ENCODE data around the gene SLAMF6.

The SLAMF6 gene

DNA sequence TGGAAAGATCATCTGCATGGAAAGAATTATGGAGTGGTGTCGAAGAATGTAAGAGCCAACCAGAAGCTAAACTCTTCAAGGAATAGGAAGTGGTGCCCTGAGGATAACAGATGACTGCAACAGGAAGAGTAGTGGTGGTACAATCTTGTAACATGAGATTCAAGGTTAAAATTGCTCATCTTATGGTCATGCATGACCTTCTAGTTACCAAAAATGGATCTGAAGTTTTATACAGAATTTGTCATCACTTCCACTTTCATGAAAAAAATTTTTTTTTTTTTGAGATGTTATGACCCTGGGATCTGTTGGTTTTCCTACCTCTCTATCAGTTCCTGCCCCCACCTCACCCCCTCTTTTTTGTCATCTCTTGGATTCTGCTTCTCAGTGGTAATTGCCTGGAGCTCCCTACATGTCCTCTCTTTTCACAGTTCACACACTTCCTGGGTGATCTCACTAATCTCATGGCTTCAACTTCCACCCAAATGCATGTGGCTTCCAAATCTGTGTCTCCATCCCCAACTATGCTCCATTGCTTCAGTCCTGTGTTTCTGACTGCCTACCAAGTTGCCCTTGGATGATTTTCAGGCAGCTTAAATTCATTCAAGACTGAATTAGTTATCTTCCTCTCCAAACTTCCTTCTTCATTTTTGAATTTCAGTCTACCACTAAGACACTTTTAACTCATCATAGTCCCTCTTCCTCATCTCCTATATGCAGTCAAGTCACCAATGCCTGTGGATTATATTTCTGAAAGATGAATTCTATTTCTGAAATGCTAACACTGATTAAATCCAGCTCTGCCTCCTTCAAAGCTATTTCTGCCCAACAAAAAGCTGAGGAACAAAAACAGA lies 48.4 kb downstream of the SLAMF6 start:
- Histone ChIP-seq H3K4me3 (ENCODE audit: low read depth in 1 of 2, low read length in 1 of 2) (no peak overlapping the region), H3K9me3 (no peaks in the 10 kb centered on the region), H3K27ac (no peak overlapping the region), H3K27me3 (no peaks in the 10 kb centered on the region), H3K4me1 (ENCODE audit: control insufficient read depth in 1 of 2, insufficient read depth in 1 of 2, low read depth in 1 of 2, low read length in 1 of 2) (no peaks in the 10 kb centered on the region), H3K36me3 (no peaks in the 10 kb centered on the region)
- TF ChIP-seq, protein P1, sequence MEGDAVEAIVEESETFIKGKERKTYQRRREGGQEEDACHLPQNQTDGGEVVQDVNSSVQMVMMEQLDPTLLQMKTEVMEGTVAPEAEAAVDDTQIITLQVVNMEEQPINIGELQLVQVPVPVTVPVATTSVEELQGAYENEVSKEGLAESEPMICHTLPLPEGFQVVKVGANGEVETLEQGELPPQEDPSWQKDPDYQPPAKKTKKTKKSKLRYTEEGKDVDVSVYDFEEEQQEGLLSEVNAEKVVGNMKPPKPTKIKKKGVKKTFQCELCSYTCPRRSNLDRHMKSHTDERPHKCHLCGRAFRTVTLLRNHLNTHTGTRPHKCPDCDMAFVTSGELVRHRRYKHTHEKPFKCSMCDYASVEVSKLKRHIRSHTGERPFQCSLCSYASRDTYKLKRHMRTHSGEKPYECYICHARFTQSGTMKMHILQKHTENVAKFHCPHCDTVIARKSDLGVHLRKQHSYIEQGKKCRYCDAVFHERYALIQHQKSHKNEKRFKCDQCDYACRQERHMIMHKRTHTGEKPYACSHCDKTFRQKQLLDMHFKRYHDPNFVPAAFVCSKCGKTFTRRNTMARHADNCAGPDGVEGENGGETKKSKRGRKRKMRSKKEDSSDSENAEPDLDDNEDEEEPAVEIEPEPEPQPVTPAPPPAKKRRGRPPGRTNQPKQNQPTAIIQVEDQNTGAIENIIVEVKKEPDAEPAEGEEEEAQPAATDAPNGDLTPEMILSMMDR (IDR thresholded peaks at IDR 0.05) = no peak

DNA sequence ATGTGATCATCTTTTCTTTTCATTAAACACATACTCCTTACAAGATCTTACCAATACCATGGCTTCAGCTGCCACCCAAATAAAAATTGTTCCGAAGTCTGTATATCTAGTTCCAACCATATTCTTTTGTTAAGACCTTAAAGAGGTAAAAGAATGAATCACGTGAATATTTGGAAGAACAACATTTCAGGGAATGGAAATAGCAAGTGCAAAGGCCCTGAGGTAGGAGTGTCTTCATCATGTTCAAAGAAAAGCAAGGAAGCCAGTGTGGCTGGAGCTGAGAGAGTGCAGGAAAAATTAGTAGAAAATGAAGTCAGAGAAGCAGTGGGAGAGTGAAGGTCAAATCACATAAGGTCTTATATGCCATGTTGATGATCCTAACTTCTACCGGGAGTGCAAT lies 50.9 kb downstream of the SLAMF6 start:
- H3K4me1 ChIP-seq (ENCODE audit: control insufficient read depth in 1 of 2, insufficient read depth in 1 of 2, low read depth in 1 of 2, low read length in 1 of 2) = no peaks in the 10 kb centered on the region

DNA sequence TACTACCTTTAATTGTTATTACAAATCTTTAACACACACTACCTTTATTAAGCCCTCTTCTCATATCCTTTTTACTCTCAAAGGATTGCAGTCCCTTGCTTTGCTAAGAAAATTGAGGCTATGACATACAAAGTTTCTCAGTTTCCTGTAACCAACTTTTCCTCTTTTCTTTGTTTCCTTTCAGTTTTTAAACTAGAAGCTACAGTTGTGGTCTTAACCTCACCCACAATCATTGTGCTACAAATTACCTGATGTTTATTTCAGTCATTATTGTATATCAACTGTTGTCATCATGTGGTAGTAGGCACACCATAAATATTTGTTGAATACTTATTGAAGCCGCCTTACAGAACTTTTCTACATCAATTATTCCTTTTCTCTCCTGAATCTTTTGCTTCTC lies 51.8 kb downstream of the SLAMF6 start:
- TF ChIP-seq, protein P1 (IDR thresholded peaks at IDR 0.05) = no peak
- Histone ChIP-seq H3K27ac (no peak overlapping the region), H3K9me3 (no peaks in the 10 kb centered on the region), H3K4me1 (ENCODE audit: control insufficient read depth in 1 of 2, insufficient read depth in 1 of 2, low read depth in 1 of 2, low read length in 1 of 2) (no peaks in the 10 kb centered on the region), H3K27me3 (no peaks in the 10 kb centered on the region), H3K36me3 (no peaks in the 10 kb centered on the region), H3K4me3 (ENCODE audit: low read depth in 1 of 2, low read length in 1 of 2) (no peak overlapping the region)

More for the DNA sequence above, 50.9 kb downstream of the SLAMF6 start:
- Histone ChIP-seq H3K36me3 (no peaks in the 10 kb centered on the region), H3K9me3 (no peaks in the 10 kb centered on the region), H3K27me3 (no peaks in the 10 kb centered on the region), H3K4me3 (ENCODE audit: low read depth in 1 of 2, low read length in 1 of 2) (no peak overlapping the region), H3K27ac (no peak overlapping the region)
- TF ChIP-seq, protein P1 (IDR thresholded peaks at IDR 0.05) = no peak

DNA sequence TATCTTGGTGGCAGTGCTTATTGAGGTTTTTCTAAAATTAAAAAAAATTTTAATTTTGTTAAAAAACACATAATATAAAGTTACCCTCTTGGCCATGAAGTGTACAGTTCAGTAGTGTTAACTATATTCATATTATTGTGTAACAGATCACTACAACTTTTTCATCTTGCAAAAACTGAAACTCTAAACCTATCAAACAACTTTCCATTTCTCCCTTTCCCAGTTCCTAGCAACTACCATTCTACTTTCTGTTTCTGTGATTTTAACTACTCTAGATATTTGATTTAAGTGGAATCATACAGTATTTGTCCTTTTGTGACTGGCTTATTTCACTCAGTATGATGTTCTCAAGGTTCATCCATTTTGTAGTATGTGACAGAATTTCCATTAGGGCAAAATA lies 55.5 kb downstream of the SLAMF6 start:
- Histone ChIP-seq H3K27me3 (no peaks in the 10 kb centered on the region), H3K36me3 (no peaks in the 10 kb centered on the region), H3K4me1 (ENCODE audit: control insufficient read depth in 1 of 2, insufficient read depth in 1 of 2, low read depth in 1 of 2, low read length in 1 of 2) (no peaks in the 10 kb centered on the region), H3K4me3 (ENCODE audit: low read depth in 1 of 2, low read length in 1 of 2) (no peak overlapping the region), H3K9me3 (no peaks in the 10 kb centered on the region), H3K27ac (no peak overlapping the region)
- TF ChIP-seq, protein P1 (IDR thresholded peaks at IDR 0.05) = no peak

DNA sequence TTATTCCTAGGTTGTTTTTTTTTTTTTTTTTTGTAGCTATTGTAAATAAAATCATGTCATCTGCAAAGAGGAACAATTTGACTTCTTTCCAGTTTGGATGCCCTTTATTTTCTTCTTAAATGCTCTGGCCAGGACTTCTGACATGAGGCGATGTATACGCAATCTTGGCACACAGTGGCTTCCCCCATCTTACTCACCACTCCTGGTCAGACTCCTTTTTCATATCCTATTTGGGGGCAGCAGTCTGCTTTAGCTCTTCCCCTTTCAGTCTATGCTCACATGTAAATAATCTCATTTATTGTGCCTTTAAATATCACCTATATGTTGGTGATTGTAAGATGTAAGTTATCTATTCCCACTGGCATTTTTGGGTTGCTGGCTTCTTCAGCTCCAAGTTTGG lies 56.1 kb downstream of the SLAMF6 start:
- TF ChIP-seq, protein P1 (IDR thresholded peaks at IDR 0.05) = no peak
- no peaks in the 10 kb centered on the region for H3K9me3 ChIP-seq
- no peak overlapping the region for H3K4me3 ChIP-seq (ENCODE audit: low read depth in 1 of 2, low read length in 1 of 2)
- no peaks in the 10 kb centered on the region for H3K27me3 ChIP-seq
- no peaks in the 10 kb centered on the region for H3K36me3 ChIP-seq
- H3K27ac ChIP-seq = no peak overlapping the region
- no peaks in the 10 kb centered on the region for H3K4me1 ChIP-seq (ENCODE audit: control insufficient read depth in 1 of 2, insufficient read depth in 1 of 2, low read depth in 1 of 2, low read length in 1 of 2)
